K562 (cell line): ENCODE results near the gene AGRN. TPM values are rescaled to one million over a fixed set of nuclear protein-coding genes. Genes with fewer than 3 reads are reported as not detected.

ENCODE experiments used
- ARHGAP35 ChIP-seq: fragments of 450-650 bp; IDR thresholded peaks from 2 replicates; pipeline ENCODE4 v1.6.1; 2018; ENCODE audit not compliant: partially characterized antibody
- BRF1 ChIP-seq: IDR thresholded peaks from 3 replicates; pipeline ENCODE4 v1.6.1; 2011; ENCODE audit warnings: borderline replicate concordance, mild to moderate bottlenecking; ENCODE audit not compliant: insufficient read length; ENCODE audit errors: extremely low read depth
- CBX1 ChIP-seq: sonication (generic); IDR thresholded peaks from 2 replicates; pipeline ENCODE4 v1.6.1; 2016; ENCODE audit warnings: antibody characterized with exemption, low read depth, mild to moderate bottlenecking
- CTBP1 ChIP-seq: fragments of 450-650 bp; IDR thresholded peaks from 2 replicates; pipeline ENCODE4 v1.6.1; 2016; ENCODE audit warnings: borderline replicate concordance
- DEAF1 ChIP-seq: fragments of 450-650 bp; formaldehyde crosslinking; IDR thresholded peaks from 2 replicates; pipeline ENCODE4 v1.4.0; 2020; ENCODE audit warnings: mild to moderate bottlenecking, moderate library complexity
- ETS1 ChIP-seq: conservative IDR thresholded peaks from 2 replicates; pipeline ENCODE4 v1.6.1; 2011; ENCODE audit warnings: low read depth, mild to moderate bottlenecking, low read length; ENCODE audit not compliant: control insufficient read depth
- HNRNPL ChIP-seq: fragments of 200-400 bp; formaldehyde crosslinking; IDR thresholded peaks from 2 replicates; pipeline ENCODE4 v1.6.1; 2017; ENCODE audit warnings: low read depth, mild to moderate bottlenecking, low read length
- ID3 ChIP-seq, 2 experiments: fragments of 250-450 bp in 1 of 2; fragments of 450-650 bp in 1 of 2; sonication (Bioruptor Pico) in 1 of 2; IDR thresholded peaks; 2 replicates each; pipeline versions ENCODE4 v1.6.1 to v1.8.0; 2016 to 2021; ENCODE audit warnings: mild to moderate bottlenecking in 2 of 2, moderate library complexity in 2 of 2, missing compliant biosample characterization in 1 of 2, missing genetic modification characterization in 1 of 2
- MAFK ChIP-seq: IDR thresholded peaks from 2 replicates; pipeline ENCODE4 v1.6.1; 2011; ENCODE audit warnings: low read length, improper control_type of control experiment
- MEIS2 ChIP-seq: fragments of 450-650 bp; IDR thresholded peaks from 2 replicates; pipeline ENCODE4 v1.6.1; 2014; ENCODE audit warnings: mild to moderate bottlenecking; ENCODE audit not compliant: partially characterized antibody
- NFE2L1 ChIP-seq: fragments of 450-650 bp; IDR thresholded peaks from 2 replicates; pipeline ENCODE4 v1.6.1; 2016; ENCODE audit warnings: missing genetic modification characterization, low read depth, mild to moderate bottlenecking, missing compliant biosample characterization, moderate library complexity, borderline replicate concordance
- SIN3A ChIP-seq, 2 experiments: fragments of 150-350 bp in 1 of 2; IDR thresholded peaks; 2 replicates each; pipeline ENCODE4 v1.6.1; 2011 to 2016; ENCODE audit warnings: borderline replicate concordance in 2 of 2, low read depth in 2 of 2, low read length in 2 of 2, mild to moderate bottlenecking in 2 of 2, moderate library complexity in 2 of 2; ENCODE audit not compliant: control insufficient read depth in 1 of 2
- SMAD3 ChIP-seq: fragments of 450-650 bp; formaldehyde crosslinking; conservative IDR thresholded peaks from 2 replicates; pipeline ENCODE4 v1.4.0; 2020; ENCODE audit warnings: mild to moderate bottlenecking
- SMAD4 ChIP-seq: fragments of 250-450 bp; sonication (Bioruptor Pico); conservative IDR thresholded peaks from 2 replicates; pipeline ENCODE4 v1.8.0; 2021; ENCODE audit warnings: inconsistent platforms, mild to moderate bottlenecking, moderate library complexity
- ZNF24 ChIP-seq: fragments of 450-650 bp; IDR thresholded peaks from 2 replicates; pipeline ENCODE4 v1.6.1; 2016
- ZNF79 ChIP-seq: fragments of 250-450 bp; sonication (Bioruptor Pico); IDR thresholded peaks from 2 replicates; pipeline ENCODE4 v1.4.0; 2020; ENCODE audit warnings: low read depth, mild to moderate bottlenecking, moderate library complexity
- polyA plus RNA-seq, 8 experiments: library from polyadenylated mRNA; depleted of rRNA in 4 of 8; stranded (reverse) in 5 of 8; unstranded in 3 of 8; fragments of >200 nt; fragmentation: Nextera tagmentation in 2 of 8; fragmentation: Illumina TruSeq in 1 of 8; extraction: Ambion mirVana in 2 of 8; extraction: Trizol in 1 of 8; gene quantifications; 2 replicates each; pipeline versions ENCODE4 v1.2.1 to v1.2.3, GENCODE V29; 2011 to 2014; ENCODE audit warnings: inconsistent platforms in 1 of 8, missing spikeins in 1 of 8
- total RNA-seq, 7 experiments: library from RNA; depleted of rRNA in 6 of 7; stranded (reverse); fragments of >200 nt in 6 of 7; fragmentation: Illumina TruSeq in 2 of 7; extraction: Trizol in 2 of 7; gene quantifications; 2 replicates each; pipeline versions ENCODE4 v1.2.1 to v1.2.3, GENCODE V29; 2011 to 2021; ENCODE audit warnings: low replicate concordance in 1 of 7
- TF ChIP-seq, protein P1 (sequence below): fragments of 250-450 bp; sonication (Bioruptor Pico); IDR thresholded peaks from 2 replicates; pipeline ENCODE4 v1.9.0; 2021; ENCODE audit warnings: mild to moderate bottlenecking, inconsistent platforms
- TF ChIP-seq, protein P2 (sequence below): fragments of 250-450 bp; sonication (Bioruptor Pico); IDR thresholded peaks from 2 replicates; pipeline ENCODE4 v1.5.0; 2020; ENCODE audit warnings: mild to moderate bottlenecking

The AGRN gene
- total and polyA plus RNA-seq, 9 of the 15 experiments (the other 6 are each of a cell fraction or from before 2014, with no cell fraction given), result 0.04 to 111 (median 18.1) TPM

DNA sequence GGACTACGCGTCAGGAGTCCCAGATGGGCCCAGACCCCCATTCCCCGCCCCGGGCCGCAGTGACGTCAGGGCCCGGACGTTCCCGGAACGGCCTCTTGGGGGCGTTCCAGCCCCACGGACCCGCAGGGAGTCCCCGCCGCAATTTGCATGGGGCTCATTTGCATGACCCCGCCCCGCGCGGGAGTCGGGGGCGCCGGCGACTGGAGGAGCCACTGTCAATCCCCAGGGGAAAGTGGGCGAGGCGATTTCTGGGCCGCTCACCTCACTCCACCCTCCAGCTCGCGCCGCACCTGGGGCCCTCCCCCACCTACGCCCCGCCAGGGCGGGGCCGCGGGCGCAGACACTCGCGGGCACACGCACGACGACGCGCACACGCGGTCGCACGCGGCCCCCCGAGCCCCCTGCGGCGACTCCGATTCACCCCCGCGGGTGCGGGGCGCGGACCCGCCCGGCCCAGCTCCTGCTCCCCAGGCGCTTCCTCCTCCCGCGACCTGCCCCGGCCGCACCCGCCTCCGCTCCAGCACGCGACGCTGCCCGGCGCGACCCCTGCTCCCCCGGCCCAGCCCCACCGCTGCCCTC is 13.2 kb downstream of the AGRN start (continued):
- TF ChIP-seq HNRNPL, result no peak; the same call in 1 of the 2 replicates
- TF ChIP-seq ZNF79 (CRISPR knock-in tag), result no peak
- peak; percentile 55; the same call in 1 of the 2 replicates for TF ChIP-seq SMAD4 (CRISPR knock-in tag)
- no peak for TF ChIP-seq NFE2L1 (tag)
- TF ChIP-seq, protein P1, sequence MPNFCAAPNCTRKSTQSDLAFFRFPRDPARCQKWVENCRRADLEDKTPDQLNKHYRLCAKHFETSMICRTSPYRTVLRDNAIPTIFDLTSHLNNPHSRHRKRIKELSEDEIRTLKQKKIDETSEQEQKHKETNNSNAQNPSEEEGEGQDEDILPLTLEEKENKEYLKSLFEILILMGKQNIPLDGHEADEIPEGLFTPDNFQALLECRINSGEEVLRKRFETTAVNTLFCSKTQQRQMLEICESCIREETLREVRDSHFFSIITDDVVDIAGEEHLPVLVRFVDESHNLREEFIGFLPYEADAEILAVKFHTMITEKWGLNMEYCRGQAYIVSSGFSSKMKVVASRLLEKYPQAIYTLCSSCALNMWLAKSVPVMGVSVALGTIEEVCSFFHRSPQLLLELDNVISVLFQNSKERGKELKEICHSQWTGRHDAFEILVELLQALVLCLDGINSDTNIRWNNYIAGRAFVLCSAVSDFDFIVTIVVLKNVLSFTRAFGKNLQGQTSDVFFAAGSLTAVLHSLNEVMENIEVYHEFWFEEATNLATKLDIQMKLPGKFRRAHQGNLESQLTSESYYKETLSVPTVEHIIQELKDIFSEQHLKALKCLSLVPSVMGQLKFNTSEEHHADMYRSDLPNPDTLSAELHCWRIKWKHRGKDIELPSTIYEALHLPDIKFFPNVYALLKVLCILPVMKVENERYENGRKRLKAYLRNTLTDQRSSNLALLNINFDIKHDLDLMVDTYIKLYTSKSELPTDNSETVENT, result no peak
- TF ChIP-seq ZNF24, result no peak
- no peak for TF ChIP-seq CBX1
- TF ChIP-seq SMAD3 (CRISPR knock-in tag), result no peak
- no peak for TF ChIP-seq ID3 (CRISPR knock-in tag; IDR thresholded peaks at IDR 0.05)
- no peak for TF ChIP-seq ID3 (tag; IDR thresholded peaks at IDR 0.05)
- peak; percentile 83; the same call in 1 of the 2 replicates for TF ChIP-seq CTBP1
- TF ChIP-seq, protein P2, sequence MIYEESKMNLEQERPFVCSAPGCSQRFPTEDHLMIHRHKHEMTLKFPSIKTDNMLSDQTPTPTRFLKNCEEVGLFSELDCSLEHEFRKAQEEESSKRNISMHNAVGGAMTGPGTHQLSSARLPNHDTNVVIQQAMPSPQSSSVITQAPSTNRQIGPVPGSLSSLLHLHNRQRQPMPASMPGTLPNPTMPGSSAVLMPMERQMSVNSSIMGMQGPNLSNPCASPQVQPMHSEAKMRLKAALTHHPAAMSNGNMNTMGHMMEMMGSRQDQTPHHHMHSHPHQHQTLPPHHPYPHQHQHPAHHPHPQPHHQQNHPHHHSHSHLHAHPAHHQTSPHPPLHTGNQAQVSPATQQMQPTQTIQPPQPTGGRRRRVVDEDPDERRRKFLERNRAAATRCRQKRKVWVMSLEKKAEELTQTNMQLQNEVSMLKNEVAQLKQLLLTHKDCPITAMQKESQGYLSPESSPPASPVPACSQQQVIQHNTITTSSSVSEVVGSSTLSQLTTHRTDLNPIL (CRISPR knock-in tag), result no peak
- peak; percentile 4 for TF ChIP-seq MEIS2
- no peak for TF ChIP-seq SIN3A (IDR thresholded peaks at IDR 0.05; ENCODE audit: borderline replicate concordance in 2 of 2, control insufficient read depth in 1 of 2, low read depth in 2 of 2, low read length in 2 of 2)
- TF ChIP-seq DEAF1 (CRISPR knock-in tag), result peak; percentile 67
- no peak for TF ChIP-seq MAFK
- no peak for TF ChIP-seq BRF1
- TF ChIP-seq ETS1, result no peak; the same call in 1 of the 2 replicates
- TF ChIP-seq ARHGAP35, result no peak
